Activated CD8-positive, alpha-beta memory T cell treated with anti-CD3 and anti-CD28 coated beads, Interleukin-2, amount 10 ng/mL, durations not matched to agents 7 days and 5 days (primary cell): ENCODE data around the gene ZBTB18. TPM values are rescaled to one million over a fixed set of nuclear protein-coding genes. Genes with fewer than 3 reads are reported as not detected.

Experiments
- ATAC-seq: fragments of 150-1000 bp; cut with Tn5 transposase; one replicate; pipeline ENCODE4 v1.10.0; 2021; ENCODE audit warnings: moderate library complexity
- CTCF ChIA-PET: fragments of 350-600 bp; sonication (Branson Sonifier 250); formaldehyde crosslinking; loops from one replicate; lab custom pipeline; 2021; ENCODE audit warnings: antibody characterized with exemption; lab: Charles Lee
- DNase-seq: peaks from one replicate; pipeline ENCODE4 v3.0.0-alpha.2; 2020
- H3K27ac Mint-ChIP-seq: one replicate; pipeline ENCODE4 v1.8.0; 2021; ENCODE audit warnings: mild to moderate bottlenecking, mixed read lengths
- H3K27me3 Mint-ChIP-seq: one replicate; pipeline ENCODE4 v1.8.0; 2021; ENCODE audit warnings: mixed read lengths
- H3K36me3 Mint-ChIP-seq: one replicate; pipeline ENCODE4 v1.8.0; 2021; ENCODE audit warnings: mild to moderate bottlenecking, mixed read lengths
- H3K4me1 Mint-ChIP-seq: one replicate; pipeline ENCODE4 v1.8.0; 2021; ENCODE audit warnings: mixed read lengths
- H3K4me3 Mint-ChIP-seq: one replicate; pipeline ENCODE4 v1.8.0; 2021; ENCODE audit warnings: mild to moderate bottlenecking, moderate library complexity, mixed read lengths
- H3K9me3 Mint-ChIP-seq: one replicate; pipeline ENCODE4 v1.8.0; 2022; ENCODE audit warnings: low read depth, mixed read lengths
- total RNA-seq, 2 experiments: library from RNA; stranded (reverse); gene quantifications; one replicate each; pipeline ENCODE4 v1.2.3, GENCODE V29; 2021

The ZBTB18 gene
- total RNA-seq, 2 experiments from 2014 or later = 6.3 TPM

DNA sequence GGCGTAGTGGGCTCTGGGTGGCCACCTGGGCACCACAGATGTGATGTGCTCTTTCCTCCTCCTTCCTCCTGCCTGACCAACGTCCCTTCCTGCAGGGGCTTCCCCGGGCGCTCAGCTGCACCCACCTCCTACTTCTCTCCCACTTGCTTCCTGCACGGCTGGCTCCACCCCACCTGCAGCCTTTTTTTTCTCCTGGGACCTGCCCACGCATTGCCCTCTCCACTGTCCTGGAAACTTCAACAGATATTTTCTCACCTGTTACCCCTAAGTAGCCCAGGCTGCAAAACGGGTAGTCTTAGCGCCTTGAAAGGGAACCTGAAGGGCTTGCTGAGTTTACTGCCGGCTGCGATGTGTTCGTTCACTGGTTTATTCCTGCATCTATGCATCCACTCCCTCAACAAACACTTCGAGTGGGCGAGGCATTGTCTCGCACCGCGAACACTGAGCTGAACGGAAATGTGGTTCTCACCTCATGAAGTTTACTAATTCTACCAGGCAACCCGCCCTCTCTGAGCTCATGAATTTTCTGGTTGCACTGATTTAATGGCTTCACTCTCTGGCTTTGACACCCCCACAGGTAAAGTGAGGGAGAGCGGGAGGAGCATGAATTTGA, 23.6 kb downstream of the ZBTB18 start:
- H3K27me3 Mint-ChIP-seq = peaks cover 16% of the 10 kb centered on the region
- no peak overlapping the region for H3K27ac Mint-ChIP-seq
- H3K9me3 Mint-ChIP-seq = no peaks in the 10 kb centered on the region
- DNase-seq (peak; percentile 72), ATAC-seq (peak; percentile 86)
- CTCF ChIA-PET = interaction anchor here (1.3 to 1.4 kb wide), 2 partner anchors 17 to 27 kb away, joined by 3 to 4 read pairs; no protein-coding TSS in a partner anchor
- peak overlapping the region; percentile 21 for H3K4me3 Mint-ChIP-seq
- H3K36me3 Mint-ChIP-seq = no peaks in the 10 kb centered on the region
- H3K4me1 Mint-ChIP-seq = peaks cover 20% of the 10 kb centered on the region

DNA sequence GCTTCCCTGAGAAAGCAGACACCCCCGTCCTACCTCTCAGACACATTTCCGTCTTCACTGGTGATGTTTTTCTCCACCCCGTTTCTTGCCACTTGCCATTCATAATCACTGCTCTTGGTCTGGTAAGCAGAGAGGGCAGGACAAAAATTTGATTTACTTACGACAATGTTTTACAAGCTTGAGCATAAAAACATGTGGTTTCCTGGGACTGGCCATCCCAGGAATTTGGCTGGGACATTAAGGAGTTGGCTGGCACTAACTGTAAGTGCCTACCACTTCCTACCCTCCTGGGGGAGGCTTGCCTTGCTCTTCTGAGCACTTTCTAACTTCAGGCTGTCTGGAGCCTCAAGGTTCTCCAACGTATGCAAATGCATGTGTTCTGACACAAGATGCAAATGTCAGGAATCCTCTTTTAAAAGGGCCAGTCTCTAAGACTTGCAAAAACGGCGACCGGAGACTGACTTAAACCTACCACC, 24.2 kb downstream of the ZBTB18 start:
- ATAC-seq (peak; percentile 29), DNase-seq (no peak)
- Mint-ChIP-seq H3K4me3 (peak overlapping the region; percentile 21), H3K9me3 (no peaks in the 10 kb centered on the region), H3K27me3 (peaks cover 16% of the 10 kb centered on the region), H3K36me3 (no peaks in the 10 kb centered on the region), H3K4me1 (peaks cover 20% of the 10 kb centered on the region), H3K27ac (no peak overlapping the region)
- CTCF ChIA-PET = interaction anchor here (1.3 to 1.4 kb wide), 2 partner anchors 17 to 28 kb away, joined by 3 to 4 read pairs; no protein-coding TSS in a partner anchor

DNA sequence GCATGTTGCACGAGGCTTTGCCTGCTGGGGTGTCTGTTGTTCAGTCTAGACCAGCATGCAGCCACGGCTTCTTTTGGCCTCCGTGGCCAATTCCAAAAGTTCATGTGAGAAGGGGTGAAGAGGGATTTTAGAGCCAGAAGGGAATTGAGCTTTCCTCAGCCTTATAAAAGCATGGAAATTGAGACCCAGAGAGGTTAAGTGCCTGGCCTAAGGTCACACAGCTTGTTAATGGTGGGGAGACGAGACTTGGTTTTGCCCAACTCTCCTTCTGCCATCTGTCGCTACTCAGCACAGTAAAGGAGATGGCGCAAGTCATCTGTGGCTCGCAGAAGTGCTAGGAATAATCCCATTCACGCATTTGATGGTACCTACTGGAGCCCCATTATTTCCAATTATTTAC, 25.7 kb downstream of the ZBTB18 start:
- H3K4me1 Mint-ChIP-seq = peaks cover 20% of the 10 kb centered on the region
- ATAC-seq (no peak), DNase-seq (no peak)
- H3K27ac Mint-ChIP-seq = no peak overlapping the region
- H3K27me3 Mint-ChIP-seq = peaks cover 18% of the 10 kb centered on the region
- H3K4me3 Mint-ChIP-seq = no peak overlapping the region
- no peaks in the 10 kb centered on the region for H3K9me3 Mint-ChIP-seq
- CTCF ChIA-PET = no interaction called here
- no peaks in the 10 kb centered on the region for H3K36me3 Mint-ChIP-seq

DNA sequence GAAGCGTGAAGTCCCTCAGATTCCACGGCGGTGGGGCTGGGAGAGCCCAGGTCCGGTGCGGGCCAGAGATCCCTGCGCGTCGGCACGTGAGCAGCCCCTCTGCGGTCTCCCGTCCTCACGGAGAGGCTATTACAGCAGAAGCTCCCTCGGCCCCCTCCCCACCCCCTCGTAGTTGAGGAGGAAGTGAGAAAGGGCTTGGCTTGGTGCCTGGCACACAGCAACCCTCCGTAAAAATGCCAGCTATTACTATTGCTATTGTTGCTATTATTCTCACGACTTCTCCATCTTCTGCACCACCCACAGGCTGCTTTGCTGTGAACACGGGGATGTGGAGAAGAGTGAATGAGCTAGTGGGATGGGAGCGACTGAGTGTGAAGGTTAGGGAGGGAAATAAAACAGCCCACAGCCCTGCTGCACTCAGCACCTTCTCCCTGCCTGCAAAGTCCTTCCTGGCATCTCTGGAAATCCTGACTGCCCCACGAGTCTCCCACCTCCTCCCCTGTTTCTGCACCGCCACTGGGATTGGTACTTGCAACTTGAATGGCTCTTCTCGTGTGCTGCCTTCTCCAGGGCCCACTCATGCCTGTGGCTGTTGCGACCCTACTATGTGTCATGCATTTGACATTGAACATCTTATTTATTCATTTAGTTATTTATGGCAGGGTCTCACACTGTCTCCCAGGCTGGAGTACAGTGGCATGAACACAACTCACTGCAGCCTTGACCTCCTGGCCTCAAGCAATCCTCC, 26.6 kb downstream of the ZBTB18 start:
- DNase-seq = no peak
- Mint-ChIP-seq H3K4me3 (no peak overlapping the region), H3K27me3 (peaks cover 21% of the 10 kb centered on the region), H3K36me3 (no peaks in the 10 kb centered on the region), H3K4me1 (peaks cover 20% of the 10 kb centered on the region), H3K27ac (no peak overlapping the region), H3K9me3 (no peaks in the 10 kb centered on the region)
- CTCF ChIA-PET = no interaction called here
- no peak for ATAC-seq

DNA sequence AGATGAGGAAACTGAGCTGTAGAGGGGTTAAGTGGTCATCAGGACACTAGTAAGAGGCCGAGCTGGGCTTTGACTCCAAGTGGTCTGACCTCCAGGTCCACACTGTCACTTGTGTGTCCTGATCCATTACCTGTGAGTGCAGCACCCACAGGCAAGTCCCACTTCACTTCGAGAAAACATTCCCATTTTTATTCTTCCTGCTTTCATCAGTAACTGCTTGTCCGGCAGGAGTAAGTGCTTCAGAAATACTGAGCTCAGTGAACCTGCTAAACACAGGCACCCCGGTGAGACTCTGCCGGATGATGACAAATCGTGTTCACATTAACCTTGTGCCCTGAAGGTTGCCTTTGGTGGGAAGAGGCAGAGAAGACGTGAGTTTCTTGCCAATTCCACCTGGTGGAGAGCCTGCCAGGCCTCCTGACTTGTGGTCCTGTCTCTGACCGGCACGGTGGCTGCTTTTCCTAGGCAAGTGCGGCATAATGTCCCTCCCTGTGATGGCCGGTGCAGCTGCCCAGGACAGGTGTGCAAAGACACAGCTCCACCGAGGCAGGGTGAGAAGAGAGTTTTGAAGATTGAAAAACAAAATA, 29.4 kb downstream of the ZBTB18 start:
- Mint-ChIP-seq H3K4me3 (no peak overlapping the region), H3K9me3 (no peaks in the 10 kb centered on the region), H3K27me3 (peaks cover 29% of the 10 kb centered on the region), H3K27ac (no peak overlapping the region), H3K4me1 (peaks cover 3% of the 10 kb centered on the region), H3K36me3 (no peaks in the 10 kb centered on the region)
- ATAC-seq (no peak), DNase-seq (no peak)
- CTCF ChIA-PET = no interaction called here

DNA sequence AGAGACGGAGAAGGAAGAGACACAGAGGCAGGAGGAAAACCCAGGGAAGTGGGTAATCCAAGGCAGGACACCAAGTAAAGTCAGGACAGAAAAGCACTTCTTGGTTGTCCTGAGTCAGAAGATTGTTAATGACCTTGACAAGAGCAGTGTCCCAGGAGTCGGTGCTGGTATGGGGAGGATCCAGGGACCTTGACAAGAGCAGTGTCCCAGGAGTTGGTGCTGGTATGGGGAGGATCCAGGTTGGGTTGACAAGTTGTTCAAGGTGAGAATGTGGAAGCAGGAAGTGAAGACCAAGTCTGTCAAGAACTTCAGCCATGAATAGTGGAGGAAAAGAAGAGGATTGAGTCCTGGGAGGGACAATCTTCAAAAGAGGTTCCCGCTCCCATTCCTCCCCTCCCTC, 31.9 kb downstream of the ZBTB18 start:
- CTCF ChIA-PET = no interaction called here
- Mint-ChIP-seq H3K36me3 (no peaks in the 10 kb centered on the region), H3K4me1 (no peaks in the 10 kb centered on the region), H3K27ac (no peak overlapping the region), H3K27me3 (peaks cover 24% of the 10 kb centered on the region), H3K9me3 (no peaks in the 10 kb centered on the region), H3K4me3 (no peak overlapping the region)
- no peak for DNase-seq
- ATAC-seq = no peak

DNA sequence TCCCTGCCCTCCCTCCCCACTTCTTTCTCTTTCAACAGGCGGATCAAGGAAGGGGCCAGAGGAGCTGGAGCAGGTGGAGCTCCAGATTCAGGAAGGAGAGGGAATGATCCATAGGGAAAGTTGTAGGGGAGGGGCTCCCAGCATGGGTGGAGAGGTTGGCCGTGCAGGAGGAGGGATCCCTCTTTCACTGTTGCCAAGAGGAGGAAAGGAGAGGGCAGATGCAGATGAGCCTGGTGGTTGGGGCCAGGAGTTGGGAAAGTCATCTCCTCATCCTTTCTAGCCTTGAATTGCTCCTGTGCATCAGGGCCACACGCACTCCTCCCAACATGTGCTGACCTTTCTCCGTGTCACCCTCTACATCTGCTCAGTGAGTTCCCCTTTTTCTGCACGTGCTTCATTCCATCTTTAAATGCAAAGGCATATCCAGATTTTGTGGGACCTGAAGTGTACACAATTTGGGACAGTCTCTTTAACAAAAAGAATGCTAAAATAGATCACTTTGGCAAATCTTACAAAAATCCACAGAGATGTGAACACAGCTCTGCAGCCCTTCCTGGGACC, 32.4 kb downstream of the ZBTB18 start:
- Mint-ChIP-seq H3K9me3 (no peaks in the 10 kb centered on the region), H3K36me3 (no peaks in the 10 kb centered on the region), H3K27me3 (peaks cover 24% of the 10 kb centered on the region), H3K4me3 (no peak overlapping the region), H3K4me1 (no peaks in the 10 kb centered on the region), H3K27ac (no peak overlapping the region)
- no peak for ATAC-seq
- no peak for DNase-seq
- CTCF ChIA-PET = no interaction called here

DNA sequence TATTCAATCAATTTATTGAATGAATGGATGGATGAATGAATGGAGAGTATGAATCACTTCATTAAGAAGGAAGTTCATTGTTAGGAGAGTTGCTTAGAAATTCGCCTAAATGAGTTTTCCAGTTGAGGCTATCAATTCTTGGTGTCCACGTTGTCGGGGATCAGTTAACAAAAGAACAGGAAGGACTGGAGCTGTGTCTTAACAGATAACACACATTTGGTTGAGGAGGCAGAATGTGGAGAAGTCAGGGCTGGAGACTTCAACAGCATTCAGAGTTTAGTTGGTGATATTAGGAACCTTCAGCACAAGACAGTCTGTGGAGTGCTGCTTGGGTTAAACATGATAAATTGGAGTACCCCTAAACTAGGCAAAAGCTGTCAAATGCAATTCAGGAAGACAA, 33.7 kb downstream of the ZBTB18 start:
- H3K9me3 Mint-ChIP-seq = no peaks in the 10 kb centered on the region
- ATAC-seq = no peak
- DNase-seq = no peak
- H3K27ac Mint-ChIP-seq = no peak overlapping the region
- no peaks in the 10 kb centered on the region for H3K4me1 Mint-ChIP-seq
- CTCF ChIA-PET = no interaction called here
- H3K27me3 Mint-ChIP-seq = peaks cover 25% of the 10 kb centered on the region
- no peak overlapping the region for H3K4me3 Mint-ChIP-seq
- no peaks in the 10 kb centered on the region for H3K36me3 Mint-ChIP-seq

DNA sequence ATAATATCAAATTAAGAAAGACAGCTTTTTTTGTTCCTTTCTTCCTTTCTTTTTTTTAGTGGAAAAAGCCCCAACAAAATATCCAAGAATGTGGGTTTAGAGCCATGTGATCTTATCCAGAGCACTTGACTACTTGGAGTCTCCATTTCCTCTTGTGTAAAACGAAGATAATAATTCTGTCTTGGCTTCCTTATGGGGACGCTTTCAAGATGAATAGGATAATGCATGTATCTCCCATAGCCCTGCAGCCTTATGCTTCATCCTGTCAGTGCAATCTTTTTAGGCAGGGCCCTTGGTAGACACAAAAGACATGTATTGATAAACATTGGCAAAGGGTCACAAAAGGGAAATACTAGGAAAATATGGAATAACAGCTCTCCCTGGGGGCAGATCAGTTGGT, 34.8 kb downstream of the ZBTB18 start:
- Mint-ChIP-seq H3K27me3 (peaks cover 27% of the 10 kb centered on the region), H3K36me3 (no peaks in the 10 kb centered on the region), H3K4me1 (no peaks in the 10 kb centered on the region), H3K27ac (no peak overlapping the region), H3K9me3 (no peaks in the 10 kb centered on the region), H3K4me3 (no peak overlapping the region)
- DNase-seq (no peak), ATAC-seq (no peak)
- CTCF ChIA-PET = no interaction called here

DNA sequence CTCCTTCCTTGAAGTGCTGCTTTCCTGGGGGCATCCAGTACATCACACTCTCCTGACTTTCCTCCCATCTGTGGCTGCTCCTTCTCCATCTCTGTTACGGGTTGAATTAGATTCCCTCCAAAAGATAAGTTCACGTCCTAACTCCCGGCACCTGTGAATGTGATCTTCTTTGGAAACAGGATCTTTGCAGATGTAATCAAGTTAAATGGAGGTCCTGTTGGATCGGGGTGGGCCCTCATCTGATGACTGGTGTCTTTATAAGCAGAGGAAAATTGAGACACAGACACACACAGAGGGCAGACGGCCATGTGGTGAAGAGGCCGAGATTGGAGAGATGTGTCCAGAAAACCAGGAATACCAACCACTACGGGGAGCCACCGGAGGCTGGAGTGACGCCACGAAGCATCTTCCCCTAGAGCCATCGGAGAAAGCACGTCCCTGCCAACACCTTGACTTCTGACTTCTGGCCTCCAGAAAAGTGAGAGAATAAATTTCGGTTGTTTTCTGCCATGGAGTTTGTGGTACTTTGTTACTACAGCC, 36.0 kb downstream of the ZBTB18 start:
- H3K4me1 Mint-ChIP-seq = no peaks in the 10 kb centered on the region
- peaks cover 23% of the 10 kb centered on the region for H3K27me3 Mint-ChIP-seq
- DNase-seq = no peak
- ATAC-seq = no peak
- CTCF ChIA-PET = no interaction called here
- no peaks in the 10 kb centered on the region for H3K9me3 Mint-ChIP-seq
- H3K36me3 Mint-ChIP-seq = no peaks in the 10 kb centered on the region
- no peak overlapping the region for H3K4me3 Mint-ChIP-seq
- H3K27ac Mint-ChIP-seq = no peak overlapping the region

DNA sequence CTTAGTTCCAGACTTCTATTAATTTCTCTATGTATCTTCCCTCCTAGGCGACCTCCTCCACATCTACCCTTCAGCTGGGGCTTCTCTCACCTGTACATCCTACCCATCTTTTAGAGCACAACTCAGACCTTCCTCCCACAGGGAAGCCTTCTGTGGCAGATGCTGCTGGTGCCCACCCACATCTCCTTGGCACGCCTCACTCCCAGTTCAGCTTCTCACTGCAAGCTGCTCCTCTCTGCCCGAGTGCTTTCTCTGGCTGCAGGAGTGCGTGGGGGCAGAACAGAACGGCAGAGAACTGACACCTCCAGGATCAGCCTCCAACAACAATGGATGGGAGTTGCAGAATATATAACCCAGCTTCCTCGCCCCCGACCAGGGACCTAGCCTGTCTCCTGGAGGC, 36.5 kb downstream of the ZBTB18 start:
- ATAC-seq (no peak), DNase-seq (no peak)
- no peak overlapping the region for H3K27ac Mint-ChIP-seq
- H3K4me3 Mint-ChIP-seq = no peak overlapping the region
- peaks cover 22% of the 10 kb centered on the region for H3K27me3 Mint-ChIP-seq
- no peaks in the 10 kb centered on the region for H3K9me3 Mint-ChIP-seq
- H3K4me1 Mint-ChIP-seq = no peaks in the 10 kb centered on the region
- CTCF ChIA-PET = no interaction called here
- no peaks in the 10 kb centered on the region for H3K36me3 Mint-ChIP-seq

DNA sequence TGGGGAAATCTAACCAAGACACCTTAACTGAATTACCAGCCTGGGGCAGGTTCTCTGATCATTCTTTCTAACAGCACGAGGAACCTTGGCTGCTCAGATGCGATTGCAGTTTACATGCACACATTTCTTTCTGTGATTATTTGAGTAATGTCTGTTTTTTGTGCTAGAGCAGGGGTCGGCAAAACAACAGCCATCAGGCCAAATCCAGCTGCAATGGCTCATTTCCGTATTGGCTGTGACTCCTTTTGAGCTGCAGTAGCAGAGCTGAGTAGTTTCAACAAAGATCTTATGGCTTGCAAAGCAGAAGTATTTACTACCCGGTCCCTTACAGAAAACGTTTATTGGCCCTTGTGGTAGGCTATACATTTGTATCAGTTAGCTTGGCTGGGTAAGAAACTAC, 37.1 kb downstream of the ZBTB18 start:
- no peak overlapping the region for H3K27ac Mint-ChIP-seq
- CTCF ChIA-PET = no interaction called here
- H3K4me3 Mint-ChIP-seq = no peak overlapping the region
- peaks cover 17% of the 10 kb centered on the region for H3K27me3 Mint-ChIP-seq
- DNase-seq (no peak), ATAC-seq (no peak)
- no peaks in the 10 kb centered on the region for H3K4me1 Mint-ChIP-seq
- no peaks in the 10 kb centered on the region for H3K9me3 Mint-ChIP-seq
- no peaks in the 10 kb centered on the region for H3K36me3 Mint-ChIP-seq

DNA sequence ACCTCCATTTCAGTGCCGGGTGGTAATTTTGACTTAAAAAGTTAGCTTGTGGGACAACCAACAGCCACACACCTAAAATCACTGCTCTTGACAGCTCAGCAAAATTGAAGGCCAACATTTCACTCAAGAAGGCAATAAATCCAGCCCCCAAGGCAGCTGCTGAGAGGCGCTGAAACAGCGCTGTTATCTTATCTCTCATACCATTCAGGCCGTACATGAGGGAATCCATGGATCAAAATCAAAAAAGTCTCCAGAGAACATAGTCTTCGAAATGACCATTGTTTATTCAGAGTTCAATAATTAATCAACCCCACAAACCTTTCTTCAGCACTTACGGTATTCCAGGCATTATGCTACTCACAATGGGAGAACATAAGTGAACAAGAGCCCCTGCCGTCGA, 38.5 kb downstream of the ZBTB18 start:
- H3K36me3 Mint-ChIP-seq = no peaks in the 10 kb centered on the region
- H3K4me1 Mint-ChIP-seq = no peaks in the 10 kb centered on the region
- ATAC-seq (no peak), DNase-seq (no peak)
- H3K9me3 Mint-ChIP-seq = no peaks in the 10 kb centered on the region
- no peak overlapping the region for H3K27ac Mint-ChIP-seq
- CTCF ChIA-PET = no interaction called here
- H3K4me3 Mint-ChIP-seq = no peak overlapping the region
- H3K27me3 Mint-ChIP-seq = peaks cover 7% of the 10 kb centered on the region
